Testis (tissue), 2 donors: Measurements from ENCODE around the gene MAGEA1.

Source experiments
- CTCF ChIP-seq, 3 experiments: fragments of 450-650 bp in 2 of 3; fragments of 200-600 bp in 1 of 3; sonication (generic) in 1 of 3; IDR thresholded peaks; one replicate each; pipeline ENCODE4 v1.5.1; 2016 to 2019; ENCODE audit warnings: antibody characterized with exemption in 3 of 3, mild to moderate bottlenecking in 2 of 3, moderate library complexity in 1 of 3
- POLR2A ChIP-seq: fragments of 450-650 bp; IDR thresholded peaks from one replicate; pipeline ENCODE4 v1.6.1; 2017; ENCODE audit warnings: antibody characterized with exemption, mild to moderate bottlenecking, moderate library complexity

DNA sequence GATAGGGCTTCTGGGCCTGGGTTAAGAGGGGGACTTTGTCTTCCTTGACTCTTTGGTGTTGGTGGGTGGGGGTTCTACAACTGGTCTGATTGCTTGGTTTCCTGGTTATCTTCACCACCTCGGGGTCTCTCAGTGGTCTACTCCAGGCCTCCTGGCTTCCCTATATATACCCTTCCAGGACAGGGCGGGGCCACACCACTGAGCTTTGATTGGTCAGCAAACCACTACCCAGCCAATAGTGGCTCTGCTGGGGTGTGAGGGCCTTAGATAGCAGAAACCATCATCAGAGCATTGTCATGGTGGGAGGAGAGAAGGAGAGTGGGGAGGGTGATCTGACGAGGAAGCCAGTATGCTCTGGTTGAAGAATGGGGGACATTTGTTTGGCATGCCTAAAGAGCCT is 14.4 kb upstream of the MAGEA1 start:
- no peak for TF ChIP-seq POLR2A
- no peak for TF ChIP-seq CTCF (IDR thresholded peaks at IDR 0.05)
